Spleen (tissue), 7 donors: Measurements from ENCODE around the gene NOP14.

ENCODE experiments used
- CTCF ChIP-seq, 11 experiments: fragments of 200-600 bp in 7 of 11; fragments of 450-650 bp in 4 of 11; sonication (generic) in 4 of 11; IDR thresholded peaks in 8 of 11; conservative IDR thresholded peaks in 3 of 11; 1 replicate in 7 of 11; 2 replicates in 4 of 11; pipeline versions ENCODE4 v1.4.0 to v1.8.0; 2016 to 2021; ENCODE audit warnings: antibody characterized with exemption in 11 of 11, inconsistent platforms in 4 of 11, mild to moderate bottlenecking in 1 of 11
- POLR2A ChIP-seq, 3 donors: fragments of 450-650 bp; IDR thresholded peaks; one replicate each; pipeline ENCODE4 v1.5.1; 2017; ENCODE audit warnings: antibody characterized with exemption in 3 of 3, mild to moderate bottlenecking in 1 of 3
- POLR2AphosphoS5 ChIP-seq, 3 donors: sonication (generic); formaldehyde crosslinking; IDR thresholded peaks; one replicate each; pipeline ENCODE4 v1.5.1; 2017; ENCODE audit warnings: antibody characterized with exemption in 3 of 3
- donor health status: DM: no; HTN: no; CAD: no; lungs with moderate emphysema.
- donor health status: DM: no; HTN: no; CAD: no.
- donor health status: DM: no; HTN: no; CAD: no.

DNA sequence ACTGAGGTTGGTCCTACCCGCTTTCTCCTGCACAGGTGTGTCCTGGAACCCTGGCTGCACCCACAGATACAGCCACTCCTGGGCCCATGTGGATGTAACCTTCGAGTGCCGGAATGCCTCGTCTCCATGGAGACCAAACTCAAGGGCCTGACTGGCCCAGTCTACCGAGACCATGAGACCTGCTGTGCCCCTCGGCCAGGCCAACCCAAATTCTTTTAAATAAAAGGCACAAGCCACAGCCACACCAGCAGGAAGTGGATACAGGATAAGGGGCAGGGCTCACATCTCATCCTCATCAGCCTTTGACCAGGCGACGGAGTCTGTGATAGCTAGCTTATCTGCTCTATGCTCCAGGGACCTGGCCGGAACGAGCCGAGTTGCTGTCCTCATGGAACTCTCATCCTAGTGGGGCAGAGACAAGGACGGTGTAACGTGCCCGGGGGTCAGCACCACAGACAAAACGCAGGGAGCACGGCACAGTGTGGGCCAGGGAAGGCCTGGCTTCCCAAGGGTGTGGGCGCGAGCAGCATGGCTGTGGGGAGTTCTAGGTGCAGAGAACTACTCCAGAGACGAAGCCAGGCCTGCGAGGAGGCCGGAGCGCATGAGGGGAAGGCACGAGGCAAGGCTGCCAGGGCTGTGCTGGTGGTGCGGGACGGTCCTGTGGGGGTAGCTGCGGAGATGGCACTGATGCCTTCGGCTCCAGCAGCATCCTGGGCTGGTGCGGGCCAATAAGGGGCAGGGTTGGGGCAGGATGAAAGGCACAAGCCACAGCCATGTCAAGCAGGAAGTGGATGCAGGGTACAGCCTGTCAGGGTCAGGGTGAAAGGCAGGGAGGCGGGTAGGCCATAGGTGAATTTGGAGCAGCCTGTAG is 22.7 kb downstream of the NOP14 start:
- no peak for TF ChIP-seq CTCF (IDR thresholded peaks at IDR 0.05 in 8 of 11, conservative IDR thresholded peaks at IDR 0.05 in 3 of 11)
- TF ChIP-seq POLR2AphosphoS5 (IDR thresholded peaks at IDR 0.05) = peak in 2 of 3 donors; percentile 35 to 76
- no peak for TF ChIP-seq POLR2A (IDR thresholded peaks at IDR 0.05)
